NB4 (cell line): ENCODE measurements around the gene RAD51B.

Source experiments
- CTCF ChIP-seq: IDR thresholded peaks from one replicate; pipeline ENCODE4 v1.5.1; 2012; ENCODE audit warnings: low read depth, low read length
- MAX ChIP-seq: IDR thresholded peaks from 2 replicates; pipeline ENCODE4 v1.6.1; 2011; ENCODE audit warnings: low read depth, low read length
- POLR2A ChIP-seq: IDR thresholded peaks from 2 replicates; pipeline ENCODE4 v1.6.1; 2011; ENCODE audit warnings: mild to moderate bottlenecking; ENCODE audit not compliant: insufficient read length; ENCODE audit errors: extremely low read depth

GRCh38 chr14:68612049-68612448 is 792.5 kb downstream of the RAD51B start:
- no peak for TF ChIP-seq CTCF
- no peak for TF ChIP-seq POLR2A
- TF ChIP-seq MAX: no peak
